GM21717 (cell line): Measurements from ENCODE around the gene FAM216B.
"Not testable (repeated sequence)": the region's sequence is repeated elsewhere in the genome, so short reads cannot be mapped to it uniquely, and the experiment has no call there.

Source experiments
- ATAC-seq: cut with Tn5 transposase; IDR thresholded peaks from one replicate; pipeline ENCODE4 v1.9.1; 2021; ENCODE audit warnings: mild to moderate bottlenecking, moderate library complexity; ENCODE audit not compliant: unreplicated experiment

Gene FAM216B

GRCh38 chr13:42781352-42781751 lies at the start of gene FAM216B:
Gene FAM216B, plus strand, starts transcription at chr13:42781584. Its CDS starts 2,484 bp downstream, at chr13:42784068.
- no peak for ATAC-seq

DNA sequence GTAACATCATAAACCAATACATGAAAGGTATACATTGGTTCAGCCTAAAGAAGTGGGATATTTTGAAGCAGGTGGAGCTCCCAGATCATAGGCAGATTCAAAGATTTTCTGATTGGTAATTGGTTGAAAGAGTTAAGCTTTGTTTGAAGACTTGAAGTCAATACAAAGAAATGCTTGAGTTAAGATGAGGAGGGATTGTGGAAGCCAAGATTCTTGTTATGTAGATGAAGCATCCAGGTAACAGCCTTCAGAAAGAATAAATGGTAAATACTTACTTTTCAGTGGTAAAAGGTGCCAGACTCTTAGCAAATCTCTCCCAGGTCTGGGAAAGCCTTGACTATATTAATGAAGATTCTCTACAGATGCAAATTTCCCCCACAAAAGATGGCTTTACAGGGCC lies 49.3 kb upstream of the FAM216B start:
- no peak for ATAC-seq

DNA sequence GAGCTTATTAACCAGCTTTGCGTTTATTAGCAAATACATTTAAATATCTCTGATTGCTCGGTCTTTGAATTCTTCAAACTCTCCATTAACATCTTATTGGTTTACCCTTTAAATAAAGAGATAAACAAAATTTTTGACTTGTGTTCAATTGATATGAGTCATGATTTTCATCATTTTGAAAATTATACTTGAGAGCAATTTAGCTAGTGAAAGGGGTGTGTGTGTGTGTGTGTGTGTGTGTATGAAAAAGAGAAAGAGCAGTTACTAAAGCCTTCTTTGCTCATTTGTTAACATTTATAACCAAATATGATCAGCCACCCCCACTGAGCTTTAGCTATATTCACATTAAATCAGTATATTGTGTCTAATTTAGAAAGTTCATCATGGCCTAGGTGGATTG lies 48.3 kb upstream of the FAM216B start:
- no peak for ATAC-seq

DNA sequence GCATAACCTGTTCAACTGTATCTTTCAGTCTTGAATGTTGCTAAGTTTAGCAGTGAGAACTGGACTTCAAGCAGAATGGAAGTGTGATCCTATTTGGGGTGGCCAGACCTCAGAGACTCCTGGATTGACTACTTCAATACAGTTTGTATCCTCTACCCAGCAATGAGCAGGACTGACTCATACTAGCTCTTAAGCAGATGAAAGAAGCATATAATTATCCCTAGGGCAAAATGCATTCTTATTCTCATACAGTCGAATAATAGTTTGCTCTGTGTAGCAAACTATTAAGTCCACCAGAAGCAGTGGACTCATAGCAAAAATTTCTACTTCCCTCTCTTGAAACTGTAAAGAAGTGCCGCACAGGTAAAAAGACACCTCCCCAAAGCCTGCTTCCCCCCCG lies 46.4 kb upstream of the FAM216B start:
- ATAC-seq = no peak

GRCh38 chr13:42740753-42741152 lies 40.6 kb upstream of the FAM216B start:
- ATAC-seq = no peak

GRCh38 chr13:42741914-42742313 lies 39.5 kb upstream of the FAM216B start:
- no peak for ATAC-seq

DNA sequence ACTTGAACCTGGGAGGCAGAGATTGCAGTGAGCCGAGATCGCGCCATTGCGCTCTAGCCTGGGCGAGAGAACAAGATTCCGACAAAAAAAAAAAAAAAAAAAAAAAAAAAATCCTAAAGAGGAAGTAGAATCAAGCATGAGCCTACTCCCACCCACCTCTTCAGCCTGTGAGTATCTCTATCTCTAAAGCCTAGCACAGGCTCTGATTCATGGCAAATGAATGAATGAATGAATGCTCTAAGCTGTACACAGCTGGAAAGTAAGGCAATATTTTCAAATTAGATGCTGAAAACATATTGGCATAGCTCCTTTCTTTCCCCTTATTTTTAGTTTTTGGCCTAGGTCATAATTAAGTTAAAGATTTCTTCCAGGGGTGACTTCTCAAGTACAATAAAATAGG lies 35.7 kb upstream of the FAM216B start:
- ATAC-seq = no peak

- no peak for ATAC-seq
Observed at GRCh38 chr13:42746866-42747265, 34.5 kb upstream of the FAM216B start.

- no peak for ATAC-seq
Observed at GRCh38 chr13:42747399-42747873, 33.9 kb upstream of the FAM216B start.

DNA sequence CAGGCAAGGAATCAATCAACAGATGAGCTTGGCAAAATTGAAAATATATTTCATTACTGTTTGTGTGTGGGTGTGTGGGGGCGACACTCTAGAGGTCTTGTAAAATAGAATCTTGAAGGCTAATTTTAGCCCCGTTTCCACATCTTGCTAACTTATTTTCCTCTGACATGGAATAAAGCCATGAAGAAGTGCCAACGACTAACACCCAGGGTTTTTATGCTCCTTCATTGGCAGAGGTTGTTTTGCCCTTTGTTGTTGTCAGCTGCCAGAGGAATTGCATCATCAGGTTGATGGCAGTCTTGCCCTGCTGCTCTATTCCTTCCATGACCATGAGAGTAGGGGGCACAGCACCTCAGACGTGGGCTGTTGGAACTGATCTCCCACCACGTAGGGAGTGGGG lies 30.6 kb upstream of the FAM216B start:
- no peak for ATAC-seq

GRCh38 chr13:42751693-42752092 lies 29.7 kb upstream of the FAM216B start:
- no peak for ATAC-seq

DNA sequence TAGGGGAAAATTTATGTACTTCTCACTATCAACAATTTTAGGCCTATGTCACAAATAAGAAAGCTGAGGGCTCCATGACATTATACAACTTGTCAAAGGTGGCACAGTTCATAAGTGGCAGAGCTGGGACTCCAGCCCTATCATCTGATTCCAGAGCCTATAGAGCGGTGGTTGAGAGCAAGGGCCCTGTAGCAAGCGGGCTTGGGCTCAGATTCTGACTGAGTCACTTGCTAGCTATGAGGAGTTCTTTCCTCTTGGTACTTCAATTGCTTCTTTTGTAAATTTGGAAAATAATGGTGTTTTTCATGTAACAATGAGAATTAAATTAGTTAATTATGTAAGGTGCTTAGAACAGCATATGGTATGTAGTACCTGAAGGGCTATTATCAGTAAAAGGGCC lies 28.7 kb upstream of the FAM216B start:
- ATAC-seq = no peak

DNA sequence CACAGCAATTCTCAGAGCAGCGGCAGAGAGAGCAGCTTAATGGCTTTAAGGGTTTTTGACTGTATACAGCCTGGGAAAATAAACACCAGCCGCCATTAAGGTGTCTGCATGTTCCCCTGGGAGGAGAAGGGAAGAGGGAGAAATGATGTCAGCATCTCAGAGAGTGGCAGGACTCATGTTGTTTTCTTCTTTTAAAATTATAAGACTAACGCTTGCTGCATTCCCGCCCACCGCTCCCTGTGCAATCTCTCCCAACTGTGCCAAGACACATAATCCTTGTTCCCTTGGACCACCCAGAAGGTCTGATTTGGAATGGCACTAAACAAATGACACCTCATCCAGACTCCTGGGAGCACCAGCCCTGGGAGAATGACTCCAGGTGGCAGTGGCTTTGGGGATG lies 27.7 kb upstream of the FAM216B start:
- ATAC-seq = no peak

DNA sequence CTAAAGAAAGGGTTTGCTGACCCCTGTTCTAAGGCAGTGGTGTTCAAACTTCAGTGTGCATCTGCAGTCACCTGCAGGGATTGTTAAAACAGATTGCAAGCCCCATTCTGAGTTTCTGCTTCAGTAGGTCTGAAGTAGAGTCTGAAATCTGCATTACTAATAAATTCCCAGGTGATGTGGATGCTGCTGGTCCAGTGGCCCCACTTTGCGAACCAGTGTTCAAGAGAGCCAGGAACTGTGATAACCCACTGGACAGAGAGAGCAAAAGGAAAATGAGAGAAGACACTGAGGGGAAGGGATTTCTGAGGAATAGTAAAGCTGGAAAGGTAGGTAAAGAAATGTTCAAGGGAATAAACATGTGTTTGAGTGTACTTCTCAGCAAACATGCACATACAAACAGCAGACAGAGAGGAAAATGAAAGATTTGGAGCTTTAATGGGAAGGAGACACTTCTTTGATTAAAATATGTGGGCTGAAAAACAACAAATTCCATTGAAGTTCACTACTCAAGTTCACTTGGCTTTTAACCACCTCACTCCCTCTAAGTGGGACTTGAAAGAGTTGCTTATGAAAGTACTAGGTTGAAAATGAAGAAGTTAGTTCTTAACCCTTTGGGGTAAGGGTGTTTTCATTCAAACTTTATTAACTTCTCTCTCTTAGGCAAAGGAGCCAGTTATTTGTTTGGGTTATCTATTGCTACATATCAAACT lies 26.4 kb upstream of the FAM216B start:
- ATAC-seq = no peak

DNA sequence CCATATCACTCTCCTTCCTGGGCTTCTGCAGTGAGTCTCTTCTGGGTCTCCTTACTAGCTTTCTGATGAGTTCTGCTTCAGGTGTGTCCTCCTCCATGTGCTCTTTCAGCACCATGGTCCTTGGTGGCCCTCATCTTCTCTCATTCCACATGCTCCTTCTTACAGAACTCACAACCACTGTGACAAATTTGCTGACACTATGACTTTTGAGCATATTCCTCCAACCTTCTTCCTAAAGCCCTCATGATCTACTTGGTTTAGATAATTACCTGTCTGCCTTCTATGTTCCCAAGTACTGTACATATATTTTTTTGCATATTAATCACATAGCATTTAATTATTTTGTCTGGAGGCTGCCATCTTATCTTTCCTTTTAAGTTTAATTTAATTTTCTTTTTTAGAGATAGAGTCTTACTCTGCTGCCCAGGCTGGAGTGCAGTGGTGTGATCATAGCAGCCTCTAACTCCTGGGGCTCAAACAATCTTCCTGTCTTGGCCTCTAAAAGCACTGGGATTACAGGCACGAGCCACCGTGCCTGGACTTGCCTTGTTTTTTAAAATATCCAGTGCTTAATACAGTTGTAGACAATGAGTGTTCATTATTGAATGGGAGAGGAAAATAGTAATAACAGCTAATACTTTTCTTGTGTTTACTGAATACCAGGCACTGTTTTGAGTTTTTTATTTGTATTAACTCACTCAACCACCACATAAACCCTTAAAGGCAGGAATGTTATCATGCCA lies 23.5 kb upstream of the FAM216B start:
- ATAC-seq = no peak

- no peak for ATAC-seq
Observed at GRCh38 chr13:42758515-42758914, 22.9 kb upstream of the FAM216B start.

DNA sequence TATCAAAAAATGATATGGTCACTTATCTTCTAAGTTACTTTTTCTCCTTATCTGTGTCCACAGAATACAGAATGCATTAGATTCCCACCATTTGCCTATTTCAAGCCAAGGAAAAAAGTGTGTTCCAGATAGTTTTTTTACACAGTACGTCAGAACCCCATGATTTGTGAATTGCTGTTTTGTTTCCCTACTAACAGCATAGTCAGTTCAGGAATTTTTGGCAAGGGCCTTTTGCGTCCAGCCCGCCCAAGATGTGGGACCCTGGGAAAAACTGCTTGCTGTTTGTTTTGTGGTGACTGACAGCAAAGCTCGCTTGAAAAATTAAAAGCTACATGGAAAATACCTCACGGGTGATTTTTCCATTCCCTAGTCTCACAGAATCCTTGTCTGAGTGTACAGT lies 20.4 kb upstream of the FAM216B start:
- no peak for ATAC-seq

GRCh38 chr13:42762251-42762650 lies 19.1 kb upstream of the FAM216B start:
- no peak for ATAC-seq

DNA sequence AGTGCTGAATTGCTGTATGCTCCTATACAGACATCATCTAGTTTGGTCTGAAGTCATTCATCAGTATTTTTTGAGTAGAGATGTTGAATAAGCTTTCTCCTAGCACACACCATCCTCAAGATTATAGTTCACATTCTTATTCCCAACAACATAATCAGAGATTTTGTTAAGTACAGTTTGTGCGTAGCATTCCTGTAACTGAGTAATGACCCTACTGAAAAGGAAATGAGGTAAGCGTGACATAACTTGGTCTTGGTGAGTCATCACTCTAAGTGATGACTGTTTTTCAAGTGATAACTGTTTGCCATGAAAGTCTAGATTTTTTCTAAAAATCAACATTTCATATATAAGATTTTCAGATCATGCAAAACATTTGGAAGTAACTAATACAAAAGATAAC lies 18.5 kb upstream of the FAM216B start:
- no peak for ATAC-seq

- no peak for ATAC-seq
Observed at GRCh38 chr13:42766016-42766415, 15.4 kb upstream of the FAM216B start.

GRCh38 chr13:42769650-42770049 lies 11.7 kb upstream of the FAM216B start:
- ATAC-seq = no peak

DNA sequence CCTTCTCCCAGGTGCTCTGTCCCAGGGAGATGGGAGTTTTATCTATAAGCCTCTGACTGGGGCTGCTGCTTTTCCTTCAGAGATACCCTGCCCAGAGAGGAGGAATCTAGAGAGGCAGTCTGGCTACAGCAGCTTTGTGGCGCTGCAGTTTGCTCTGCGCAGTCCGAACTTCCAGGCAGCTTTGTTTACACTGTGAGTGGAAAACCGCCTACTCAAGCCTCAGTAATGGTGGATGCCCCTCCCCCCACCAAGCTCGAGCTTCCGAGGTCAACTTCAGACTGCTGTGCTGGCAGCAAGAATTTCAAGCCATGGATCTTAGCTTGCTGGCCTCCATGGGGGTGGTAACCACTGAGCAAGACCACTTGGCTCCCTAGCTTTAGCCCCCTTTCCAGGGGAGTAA lies 4.8 kb upstream of the FAM216B start:
- ATAC-seq = not testable (repeated sequence)
